IPS-15b (cell line): ENCODE measurements around the gene GMNC.

Source experiments
- H3K27me3 ChIP-seq: one replicate; pipeline ENCODE4 v1.6.1; 2013; ENCODE audit warnings: low read length; ENCODE audit not compliant: control insufficient read depth, insufficient read depth
- H3K36me3 ChIP-seq: one replicate; pipeline ENCODE4 v1.6.1; 2013; ENCODE audit warnings: low read length; ENCODE audit not compliant: control insufficient read depth, insufficient read depth
- H3K4me1 ChIP-seq: one replicate; pipeline ENCODE4 v1.6.1; 2013; ENCODE audit warnings: mild to moderate bottlenecking, low read length; ENCODE audit not compliant: control insufficient read depth, insufficient read depth
- H3K4me3 ChIP-seq: one replicate; pipeline ENCODE4 v1.5.1; 2013; ENCODE audit warnings: low read depth, low read length
- H3K9ac ChIP-seq: one replicate; pipeline ENCODE4 v1.6.1; 2013; ENCODE audit warnings: low read depth, mild to moderate bottlenecking, low read length
- H3K9me3 ChIP-seq: one replicate; pipeline ENCODE4 v1.6.1; 2013; ENCODE audit warnings: mild to moderate bottlenecking, low read length; ENCODE audit not compliant: control insufficient read depth, insufficient read depth

The GMNC gene

DNA sequence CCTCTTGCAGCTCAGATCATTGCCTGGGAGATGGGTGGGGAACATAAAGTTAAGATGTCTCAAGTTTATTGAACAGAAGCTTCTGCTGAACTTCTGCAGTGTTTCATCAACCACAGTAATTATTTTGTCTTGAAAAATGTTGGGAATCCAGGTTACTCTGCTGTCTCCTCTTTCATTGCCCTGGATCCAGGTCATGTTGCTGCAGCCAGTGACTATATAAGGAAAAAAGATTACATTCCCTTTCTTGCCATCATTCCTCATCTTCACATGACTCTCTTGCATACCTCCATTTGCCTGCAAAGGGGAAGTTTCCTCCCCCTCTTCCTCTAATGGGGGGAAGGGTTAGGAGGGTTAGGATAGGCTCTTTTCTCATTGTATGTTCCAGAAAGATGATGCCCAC is 15.1 kb downstream of the GMNC start:
- H3K9me3 ChIP-seq, result no peaks in the 10 kb centered on the region
- H3K27me3 ChIP-seq, result no peaks in the 10 kb centered on the region
- no peaks in the 10 kb centered on the region for H3K36me3 ChIP-seq
- no peak overlapping the region for H3K9ac ChIP-seq
- no peaks in the 10 kb centered on the region for H3K4me1 ChIP-seq
- H3K4me3 ChIP-seq, result no peak overlapping the region

DNA sequence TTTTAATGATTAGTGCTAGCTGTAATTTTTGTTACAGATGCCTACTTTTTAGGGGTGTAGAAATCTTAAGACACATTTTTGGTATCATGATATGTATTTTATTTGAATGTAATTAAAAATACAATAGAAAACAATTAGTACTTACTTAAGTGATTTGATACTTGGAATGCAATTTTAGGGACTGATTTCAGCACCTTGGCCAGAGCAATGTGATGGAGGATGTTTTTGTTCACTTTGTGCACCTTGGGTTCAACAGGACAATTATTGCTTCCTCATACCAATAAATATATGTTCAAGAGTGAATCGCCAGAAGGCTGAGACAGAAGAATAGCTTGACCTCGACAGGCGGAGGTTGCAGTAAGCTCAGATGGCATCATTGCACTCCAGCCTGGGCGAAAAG is 22.3 kb downstream of the GMNC start:
- Histone ChIP-seq H3K4me3 (no peak overlapping the region), H3K9ac (no peak overlapping the region), H3K27me3 (no peaks in the 10 kb centered on the region), H3K36me3 (no peaks in the 10 kb centered on the region), H3K9me3 (no peaks in the 10 kb centered on the region), H3K4me1 (no peaks in the 10 kb centered on the region)

- H3K9me3 ChIP-seq, result no peaks in the 10 kb centered on the region
- H3K9ac ChIP-seq, result no peak overlapping the region
- no peak overlapping the region for H3K4me3 ChIP-seq
- H3K27me3 ChIP-seq, result no peaks in the 10 kb centered on the region
- H3K36me3 ChIP-seq, result no peaks in the 10 kb centered on the region
- no peaks in the 10 kb centered on the region for H3K4me1 ChIP-seq
Measured at GRCh38 chr3:190831225-190831624, 31.3 kb downstream of the GMNC start.

GRCh38 chr3:190830031-190830430 is 32.5 kb downstream of the GMNC start:
- no peaks in the 10 kb centered on the region for H3K9me3 ChIP-seq
- no peaks in the 10 kb centered on the region for H3K36me3 ChIP-seq
- H3K4me3 ChIP-seq, result no peak overlapping the region
- no peaks in the 10 kb centered on the region for H3K27me3 ChIP-seq
- H3K9ac ChIP-seq, result no peak overlapping the region
- no peaks in the 10 kb centered on the region for H3K4me1 ChIP-seq

GRCh38 chr3:190826018-190826417 is 36.5 kb downstream of the GMNC start:
- H3K4me1 ChIP-seq, result no peaks in the 10 kb centered on the region
- H3K36me3 ChIP-seq, result no peaks in the 10 kb centered on the region
- H3K27me3 ChIP-seq, result no peaks in the 10 kb centered on the region
- H3K9ac ChIP-seq, result no peak overlapping the region
- no peak overlapping the region for H3K4me3 ChIP-seq
- H3K9me3 ChIP-seq, result no peaks in the 10 kb centered on the region

- Histone ChIP-seq H3K27me3 (no peaks in the 10 kb centered on the region), H3K36me3 (no peaks in the 10 kb centered on the region), H3K4me1 (no peaks in the 10 kb centered on the region), H3K9ac (no peak overlapping the region), H3K9me3 (no peaks in the 10 kb centered on the region), H3K4me3 (no peak overlapping the region)
Measured at GRCh38 chr3:190825386-190826016, 37.0 kb downstream of the GMNC start.

DNA sequence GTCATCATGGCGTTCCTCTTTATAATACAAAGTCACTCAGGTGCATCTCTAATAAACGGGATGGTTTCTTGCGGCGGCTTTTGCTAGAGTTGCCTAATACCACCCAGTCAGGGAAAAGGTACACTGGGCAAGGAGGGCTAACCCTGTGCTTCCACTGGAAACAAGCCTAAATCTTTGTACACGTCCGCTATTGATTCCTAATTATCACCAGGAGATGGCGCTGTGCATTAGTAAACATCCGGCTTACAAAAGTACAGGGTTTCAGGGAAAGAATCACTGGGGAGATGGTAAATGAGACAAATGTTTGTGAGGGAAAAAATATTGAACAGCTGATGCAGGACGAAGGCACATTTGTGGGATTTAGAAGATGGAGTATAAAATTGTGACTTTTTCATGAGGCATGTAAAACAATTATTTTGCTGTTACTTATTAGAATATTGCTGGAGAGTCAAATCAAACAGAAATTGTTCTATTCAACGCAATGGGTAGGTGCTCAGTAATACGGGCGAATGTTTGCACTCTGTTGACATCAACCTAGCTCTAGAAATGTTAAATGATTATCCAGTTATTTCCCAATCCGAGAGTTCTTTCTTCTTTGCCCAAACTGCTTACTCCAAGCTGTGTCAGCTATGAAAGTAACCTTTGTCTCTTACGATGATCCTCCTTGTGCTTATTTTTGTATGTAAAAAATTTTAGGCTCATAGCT is 50.6 kb downstream of the GMNC start:
- Histone ChIP-seq H3K9me3 (no peaks in the 10 kb centered on the region), H3K27me3 (no peaks in the 10 kb centered on the region), H3K36me3 (no peaks in the 10 kb centered on the region), H3K4me3 (no peak overlapping the region), H3K9ac (no peak overlapping the region), H3K4me1 (no peaks in the 10 kb centered on the region)

DNA sequence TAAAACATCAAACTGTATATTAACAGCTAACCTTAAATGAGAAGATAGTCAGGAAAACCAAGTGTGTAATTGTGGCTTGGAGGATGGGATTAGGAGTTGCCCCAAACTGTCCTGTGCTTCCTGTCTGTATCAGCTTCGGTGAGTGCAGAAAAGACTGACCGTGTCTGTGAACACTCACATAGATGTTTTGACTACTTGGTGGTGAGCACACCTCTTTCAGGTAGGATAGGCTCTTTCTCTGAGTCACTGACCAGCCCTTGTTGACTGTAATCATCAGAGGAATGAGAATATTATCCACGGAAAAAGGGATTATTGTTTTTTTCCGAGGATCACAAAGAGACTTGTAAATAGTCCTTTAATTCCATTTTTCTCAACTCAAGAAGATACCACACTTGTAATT is 51.5 kb downstream of the GMNC start:
- no peaks in the 10 kb centered on the region for H3K4me1 ChIP-seq
- H3K36me3 ChIP-seq, result no peaks in the 10 kb centered on the region
- H3K27me3 ChIP-seq, result no peaks in the 10 kb centered on the region
- no peaks in the 10 kb centered on the region for H3K9me3 ChIP-seq
- no peak overlapping the region for H3K9ac ChIP-seq
- no peak overlapping the region for H3K4me3 ChIP-seq

DNA sequence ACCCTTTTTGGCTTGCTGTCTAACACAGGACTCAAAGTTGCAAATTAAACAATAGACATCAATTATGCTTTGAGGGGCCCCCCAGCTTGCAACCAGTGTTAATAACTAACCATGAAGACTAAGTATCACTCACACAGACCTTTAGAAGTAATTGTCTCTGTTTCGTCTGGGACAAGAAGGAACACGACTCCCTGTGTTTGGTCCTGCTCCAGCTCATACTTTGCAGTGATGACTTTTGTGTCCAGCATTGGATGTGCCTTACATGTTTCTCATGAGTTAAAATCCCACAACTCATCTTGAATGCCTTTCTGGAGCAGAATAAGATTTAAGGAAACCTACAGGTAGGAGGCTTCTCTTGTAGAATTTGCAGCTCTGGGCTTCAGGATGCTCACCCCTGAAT is 53.1 kb downstream of the GMNC start:
- no peaks in the 10 kb centered on the region for H3K4me1 ChIP-seq
- H3K36me3 ChIP-seq, result no peaks in the 10 kb centered on the region
- no peaks in the 10 kb centered on the region for H3K27me3 ChIP-seq
- H3K9ac ChIP-seq, result no peak overlapping the region
- no peak overlapping the region for H3K4me3 ChIP-seq
- no peaks in the 10 kb centered on the region for H3K9me3 ChIP-seq

DNA sequence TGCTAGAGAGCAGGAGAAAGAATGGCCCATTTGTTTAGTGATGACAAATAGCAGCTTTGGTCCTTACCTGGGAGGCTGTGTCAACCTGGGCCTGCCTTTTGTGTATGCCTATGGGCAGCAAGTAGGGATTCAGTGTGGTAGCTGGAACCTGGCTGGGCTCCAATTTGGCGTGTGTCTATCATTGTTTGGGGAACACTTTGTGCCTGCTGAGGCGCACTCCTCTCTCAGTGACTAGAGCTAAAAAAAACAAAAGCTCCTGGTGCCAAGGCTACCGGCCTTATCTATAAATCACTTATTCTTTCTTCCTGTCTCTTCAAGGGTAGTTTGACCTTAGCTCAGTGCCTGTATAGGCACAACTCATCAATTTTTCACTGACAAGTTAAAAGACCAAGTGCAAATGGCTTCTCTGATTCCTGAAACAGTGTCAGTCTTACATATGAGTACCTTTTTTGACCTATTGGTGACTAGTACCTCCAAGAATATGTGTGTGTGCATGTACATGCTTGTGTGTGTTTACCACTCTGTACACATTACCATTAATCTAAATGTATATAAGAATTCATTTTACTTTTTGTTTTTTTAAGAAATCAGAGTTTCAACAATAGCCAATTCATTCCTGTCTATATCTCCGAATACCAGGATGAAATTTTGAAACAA is 54.6 kb downstream of the GMNC start:
- Histone ChIP-seq H3K27me3 (no peaks in the 10 kb centered on the region), H3K4me1 (no peaks in the 10 kb centered on the region), H3K9ac (no peak overlapping the region), H3K9me3 (no peaks in the 10 kb centered on the region), H3K4me3 (no peak overlapping the region), H3K36me3 (no peaks in the 10 kb centered on the region)
